HepG2 (cell line): ENCODE measurements around the gene ZMYM3. TPM values are rescaled to one million over a fixed set of nuclear protein-coding genes. Genes with fewer than 3 reads are reported as not detected.

ENCODE experiments used
- DRAP1 ChIP-seq: IDR thresholded peaks from 2 replicates; pipeline ENCODE4 v1.6.1; 2016; ENCODE audit warnings: missing genetic modification reagents, missing compliant biosample characterization
- EP300 ChIP-seq, 3 experiments: sonication (generic) in 1 of 3; formaldehyde crosslinking in 1 of 3; IDR thresholded peaks; 2 replicates each; pipeline versions ENCODE4 v1.5.1 to v1.6.1; 2011 to 2020; ENCODE audit warnings: low read depth in 2 of 3, low read length in 2 of 3, borderline replicate concordance in 1 of 3, improper control_type of control experiment in 1 of 3, mild to moderate bottlenecking in 1 of 3, missing genetic modification reagents in 1 of 3, moderate library complexity in 1 of 3
- FOXP4 ChIP-seq: sonication (generic); formaldehyde crosslinking; IDR thresholded peaks from 2 replicates; pipeline ENCODE4 v1.4.0; 2020; ENCODE audit warnings: missing genetic modification reagents
- HMGXB3 ChIP-seq: sonication (generic); formaldehyde crosslinking; IDR thresholded peaks from 2 replicates; pipeline ENCODE4 v1.4.0; 2020; ENCODE audit warnings: missing genetic modification reagents, borderline replicate concordance
- IKZF5 ChIP-seq: IDR thresholded peaks from 2 replicates; pipeline ENCODE4 v1.6.1; 2018; ENCODE audit warnings: missing genetic modification reagents, mild to moderate bottlenecking, missing compliant biosample characterization
- MED13 ChIP-seq: sonication (generic); formaldehyde crosslinking; IDR thresholded peaks from 2 replicates; pipeline ENCODE4 v1.5.0; 2020; ENCODE audit warnings: missing genetic modification reagents
- MEIS1 ChIP-seq: sonication (generic); formaldehyde crosslinking; IDR thresholded peaks from 2 replicates; pipeline ENCODE4 v1.9.0; 2021; ENCODE audit warnings: mild to moderate bottlenecking, missing genetic modification reagents, moderate library complexity, borderline replicate concordance
- NAIF1 ChIP-seq: sonication (generic); formaldehyde crosslinking; IDR thresholded peaks from 2 replicates; pipeline ENCODE4 v1.5.0; 2020; ENCODE audit warnings: mild to moderate bottlenecking, missing genetic modification reagents, borderline replicate concordance
- POGK ChIP-seq: sonication (generic); formaldehyde crosslinking; conservative IDR thresholded peaks from 2 replicates; pipeline ENCODE4 v1.8.0; 2022; ENCODE audit warnings: mild to moderate bottlenecking, moderate library complexity, missing genetic modification reagents
- SOX13 ChIP-seq, 3 experiments: fragments of 450-650 bp in 1 of 3; sonication (generic) in 1 of 3; formaldehyde crosslinking in 1 of 3; IDR thresholded peaks in 2 of 3; conservative IDR thresholded peaks in 1 of 3; 2 replicates each; pipeline versions ENCODE4 v1.5.0 to v1.6.1; 2016 to 2020; ENCODE audit warnings: antibody characterized with exemption in 1 of 3, mild to moderate bottlenecking in 1 of 3, missing compliant biosample characterization in 1 of 3, missing genetic modification reagents in 1 of 3, moderate library complexity in 1 of 3
- SOX6 ChIP-seq, 2 experiments: fragments of 450-650 bp in 1 of 2; sonication (generic) in 1 of 2; formaldehyde crosslinking in 1 of 2; IDR thresholded peaks; 2 replicates each; pipeline versions ENCODE4 v1.4.0 to v1.6.1; 2017 to 2020; ENCODE audit warnings: antibody characterized with exemption in 1 of 2, mild to moderate bottlenecking in 1 of 2, missing genetic modification reagents in 1 of 2
- TARDBP ChIP-seq: sonication (generic); formaldehyde crosslinking; IDR thresholded peaks from 2 replicates; pipeline ENCODE4 v1.8.0; 2022; ENCODE audit warnings: mild to moderate bottlenecking, missing genetic modification reagents
- TMF1 ChIP-seq: sonication (generic); formaldehyde crosslinking; IDR thresholded peaks from 2 replicates; pipeline ENCODE4 v1.8.1; 2022; ENCODE audit warnings: low read depth, missing genetic modification reagents
- ZNF549 ChIP-seq: sonication (generic); formaldehyde crosslinking; IDR thresholded peaks from 2 replicates; pipeline ENCODE4 v1.5.0; 2020; ENCODE audit warnings: missing genetic modification reagents
- ZNF605 ChIP-seq: sonication (generic); formaldehyde crosslinking; IDR thresholded peaks from 2 replicates; pipeline ENCODE4 v1.8.0; 2022; ENCODE audit warnings: mild to moderate bottlenecking, missing genetic modification reagents
- polyA plus RNA-seq, 8 experiments: library from polyadenylated mRNA; depleted of rRNA in 3 of 8; stranded (reverse) in 7 of 8; unstranded in 1 of 8; fragments of >200 nt; fragmentation: Illumina TruSeq in 4 of 8; extraction: Trizol in 4 of 8; gene quantifications; 2 replicates each; pipeline versions ENCODE4 v1.2.1 to v1.2.3, GENCODE V29; 2011 to 2016; ENCODE audit warnings: low read depth in 4 of 8, missing spikeins in 1 of 8, mixed read lengths in 1 of 8; ENCODE audit not compliant: insufficient read depth in 1 of 8
- total RNA-seq, 5 experiments: library from RNA; depleted of rRNA; stranded (reverse); fragments of >200 nt; fragmentation: Illumina TruSeq; extraction: Trizol; gene quantifications; 2 replicates each; pipeline ENCODE4 v1.2.3, GENCODE V29; 2016; ENCODE audit warnings: low read depth in 1 of 5

ZMYM3 gene
- total and polyA plus RNA-seq, 2 of the 13 experiments (the other 11 are each of a cell fraction or from before 2014, with no cell fraction given): 26.4 to 35.4 TPM

GRCh38 chrX:71214604-71215337, 39.2 kb downstream of the ZMYM3 start (continued):
- TF ChIP-seq DRAP1 (CRISPR knock-in tag) (peak; percentile 95), IKZF5 (peak; percentile 59; the same call in 1 of the 2 replicates), POGK (CRISPR knock-in tag) (peak; percentile 14; the same call in 1 of the 2 replicates), FOXP4 (peak; percentile 72), SOX6 (IDR thresholded peaks at IDR 0.05) (no peak), SOX6 (CRISPR knock-in tag; IDR thresholded peaks at IDR 0.05) (0 out of 2 replicates have a peak, but pooled peaks have one; percentile 18), ZNF549 (CRISPR knock-in tag) (no peak), HMGXB3 (CRISPR knock-in tag) (no peak), SOX13 (IDR thresholded peaks at IDR 0.05) (no peak), SOX13 (CRISPR knock-in tag; conservative IDR thresholded peaks at IDR 0.05 in 1 of 2, IDR thresholded peaks at IDR 0.05 in 1 of 2) (peak in 1 of 2 experiments; percentile 38; a peak in 2 of 4 replicates), EP300 (IDR thresholded peaks at IDR 0.05; ENCODE audit: low read depth in 2 of 2, low read length in 2 of 2) (0 out of 4 replicates have a peak, but pooled peaks of 1 of the 2 experiments have one; percentile 7), EP300 (CRISPR knock-in tag; IDR thresholded peaks at IDR 0.05; ENCODE audit: borderline replicate concordance) (no peak), TARDBP (CRISPR knock-in tag) (peak; percentile 69; the same call in 1 of the 2 replicates), NAIF1 (CRISPR knock-in tag) (peak; percentile 33; the same call in 1 of the 2 replicates), MED13 (peak; percentile 74; the same call in 1 of the 2 replicates), TMF1 (0 out of 2 replicates have a peak, but pooled peaks have one; percentile 46), MEIS1 (CRISPR knock-in tag) (peak; percentile 56), ZNF605 (no peak)
